HCT116 (cell line): Measurements from ENCODE around the gene ARL6IP6. TPM values are rescaled to one million over a fixed set of nuclear protein-coding genes. Genes with fewer than 3 reads are reported as not detected.
A peak's percentile ranks its signal among the peaks of the same experiment; 100 is the strongest.

Experiments used
- ATAC-seq: fragments of 200-7000 bp; cut with Tn5 transposase; 2 replicates; pipeline ENCODE4 v1.9.1; 2020; ENCODE audit warnings: mild to moderate bottlenecking, moderate library complexity
- BruUV-seq: library from RNA; stranded (reverse); fragments of 400-500 nt; replicated peaks from 2 replicates; lab custom pipeline; 2021; lab: Mats Ljungman, UMichigan
- CTCF ChIA-PET: fragments of 300-600 bp; sonication (Branson Sonifier 250); formaldehyde crosslinking; loops from one replicate; lab custom pipeline; 2021; ENCODE audit warnings: antibody characterized with exemption; lab: Charles Lee
- POLR2A ChIA-PET: fragments of 300-600, 350-600 bp; sonication (Branson Sonifier 250); formaldehyde crosslinking; loops from one replicate; lab custom pipeline; 2021; ENCODE audit warnings: antibody characterized with exemption; lab: Charles Lee
- RAD21 ChIA-PET, 2 experiments: fragments of 300-600 bp; sonication (Branson Sonifier 250); formaldehyde crosslinking; loops; one replicate each; lab custom pipeline; 2023; ENCODE audit warnings: low total read pairs in 2 of 2; ENCODE audit not compliant: uncharacterized antibody in 2 of 2, unreplicated experiment in 2 of 2, low non-redundant PET in 1 of 2; lab: Charles Lee
- DNase-seq: peaks from one replicate; pipeline ENCODE4 v3.0.0-alpha.2; 2010; ENCODE audit warnings: low read depth, low spot score
- H2AFZ ChIP-seq: fragments of 200-600 bp; shearing (Covaris generic), sonication (generic); 2 replicates; pipeline ENCODE4 v1.6.1; 2017; ENCODE audit warnings: low read depth, mixed run types, mixed read lengths, antibody characterized with exemption, low read length; ENCODE audit not compliant: poor library complexity, severe bottlenecking
- H3K27ac ChIP-seq: 2 replicates; pipeline ENCODE4 v1.5.1; 2012; ENCODE audit warnings: low read depth, low read length
- H3K27me3 ChIP-seq: fragments of 200-600 bp; sonication (generic); 2 replicates; pipeline ENCODE4 v1.6.1; 2016; ENCODE audit warnings: mixed run types, low read length, mixed read lengths; ENCODE audit not compliant: insufficient read depth
- H3K36me3 ChIP-seq, 2 experiments: fragments of 200-500 bp in 1 of 2; fragments of 200-600 bp in 1 of 2; sonication (Bioruptor generic) in 1 of 2; sonication (generic) in 1 of 2; 2 replicates each; pipeline versions ENCODE4 v1.5.1 to v1.6.1; 2014 to 2016; ENCODE audit warnings: low read length in 2 of 2, inconsistent platforms in 1 of 2, mixed read lengths in 1 of 2, mixed run types in 1 of 2; ENCODE audit not compliant: insufficient read depth in 2 of 2, control insufficient read depth in 1 of 2
- H3K4me1 ChIP-seq, 2 experiments: fragments of 200-600 bp in 1 of 2; sonication (generic) in 1 of 2; 2 replicates each; pipeline versions ENCODE4 v1.5.1 to v1.6.1; 2012 to 2017; ENCODE audit warnings: low read length in 2 of 2, inconsistent platforms in 1 of 2, mild to moderate bottlenecking in 1 of 2, mixed read lengths in 1 of 2, mixed run types in 1 of 2, moderate library complexity in 1 of 2; ENCODE audit not compliant: insufficient read depth in 2 of 2, control insufficient read depth in 1 of 2
- H3K4me2 ChIP-seq: fragments of 200-600 bp; sonication (generic); 2 replicates; pipeline ENCODE4 v1.6.1; 2017; ENCODE audit warnings: mixed run types, low read length, mixed read lengths
- H3K4me3 ChIP-seq, 2 experiments: fragments of 200-600 bp in 1 of 2; sonication (generic) in 1 of 2; replicated peaks in 1 of 2; 2 replicates each; pipeline ENCODE4 v1.5.1; 2011 to 2016; ENCODE audit warnings: low read length in 2 of 2, control low read depth in 1 of 2, low read depth in 1 of 2, mild to moderate bottlenecking in 1 of 2, mixed read lengths in 1 of 2, mixed run types in 1 of 2
- H3K79me2 ChIP-seq: fragments of 200-600 bp; sonication (generic); 2 replicates; pipeline ENCODE4 v1.6.1; 2017; ENCODE audit warnings: mild to moderate bottlenecking, mixed run types, low read length, moderate library complexity, mixed read lengths; ENCODE audit not compliant: insufficient read depth
- H3K9ac ChIP-seq: fragments of 200-600 bp; sonication (generic); 2 replicates; pipeline ENCODE4 v1.6.1; 2016; ENCODE audit warnings: low read length, mixed read lengths
- H3K9me2 ChIP-seq: fragments of 200-600 bp; sonication (generic), shearing (Covaris generic); 2 replicates; pipeline ENCODE4 v1.6.1; 2017; ENCODE audit warnings: mixed run types, mild to moderate bottlenecking, moderate library complexity; ENCODE audit not compliant: insufficient read depth
- H3K9me3 ChIP-seq, 2 experiments: fragments of 200-500 bp in 1 of 2; fragments of 200-600 bp in 1 of 2; sonication (Bioruptor generic) in 1 of 2; sonication (generic) in 1 of 2; 2 replicates each; pipeline ENCODE4 v1.6.1; 2014 to 2017; ENCODE audit warnings: low read length in 2 of 2, mixed read lengths in 2 of 2, inconsistent platforms in 1 of 2, low read depth in 1 of 2, mild to moderate bottlenecking in 1 of 2, mixed run types in 1 of 2, moderate library complexity in 1 of 2; ENCODE audit not compliant: control insufficient read depth in 1 of 2, insufficient read depth in 1 of 2
- H4K20me1 ChIP-seq: fragments of 200-600 bp; sonication (generic), shearing (Covaris generic); 2 replicates; pipeline ENCODE4 v1.6.1; 2017; ENCODE audit warnings: mixed run types, mild to moderate bottlenecking, moderate library complexity; ENCODE audit not compliant: insufficient read depth
- ATF3 ChIP-seq: IDR thresholded peaks from 2 replicates; pipeline ENCODE4 v1.6.1; 2012
- CEBPB ChIP-seq: IDR thresholded peaks from 2 replicates; pipeline ENCODE4 v1.6.1; 2012; ENCODE audit warnings: low read depth
- CTCF ChIP-seq, 3 experiments: fragments of 200-600 bp in 1 of 3; sonication (generic) in 1 of 3; IDR thresholded peaks in 2 of 3; conservative IDR thresholded peaks in 1 of 3; 2 replicates each; pipeline ENCODE4 v1.5.1; 2012 to 2017; ENCODE audit warnings: low read depth in 2 of 3, low read length in 2 of 3, antibody characterized with exemption in 1 of 3, borderline replicate concordance in 1 of 3, control low read depth in 1 of 3, mild to moderate bottlenecking in 1 of 3, mixed read lengths in 1 of 3, mixed run types in 1 of 3, moderate library complexity in 1 of 3; ENCODE audit not compliant: insufficient read depth in 1 of 3
- EGR1 ChIP-seq: IDR thresholded peaks from 2 replicates; pipeline ENCODE4 v1.6.1; 2012; ENCODE audit warnings: low read depth
- ELF1 ChIP-seq: IDR thresholded peaks from 2 replicates; pipeline ENCODE4 v1.6.1; 2012; ENCODE audit warnings: low read depth, borderline replicate concordance
- EZH2phosphoT487 ChIP-seq: fragments of 200-600 bp; IDR thresholded peaks from 2 replicates; pipeline ENCODE4 v1.6.1; 2018; ENCODE audit warnings: antibody characterized with exemption, borderline replicate concordance
- FOSL1 ChIP-seq: IDR thresholded peaks from 2 replicates; pipeline ENCODE4 v1.6.1; 2012; ENCODE audit warnings: low read depth
- MAX ChIP-seq: IDR thresholded peaks from 2 replicates; pipeline ENCODE4 v1.6.1; 2012
- POLR2A ChIP-seq: IDR thresholded peaks from 2 replicates; pipeline ENCODE4 v1.7.0; 2011; ENCODE audit warnings: borderline replicate concordance; ENCODE audit not compliant: insufficient read depth, insufficient read length; ENCODE audit errors: extremely low read depth
- POLR2AphosphoS5 ChIP-seq: IDR thresholded peaks from 2 replicates; pipeline ENCODE4 v1.6.1; 2011; ENCODE audit warnings: mild to moderate bottlenecking, low read depth, low read length, moderate library complexity
- REST ChIP-seq: IDR thresholded peaks from 2 replicates; pipeline ENCODE4 v1.6.1; 2012; ENCODE audit warnings: low read depth
- SIN3A ChIP-seq: IDR thresholded peaks from 2 replicates; pipeline ENCODE4 v1.6.1; 2012; ENCODE audit warnings: low read depth
- SP1 ChIP-seq: IDR thresholded peaks from 2 replicates; pipeline ENCODE4 v1.6.1; 2012; ENCODE audit warnings: low read depth
- TCF7L2 ChIP-seq: IDR thresholded peaks from 2 replicates; pipeline ENCODE4 v1.7.0; 2011; ENCODE audit warnings: borderline replicate concordance, inconsistent platforms; ENCODE audit not compliant: insufficient read depth, insufficient read length; ENCODE audit errors: extremely low read depth
- ZBTB33 ChIP-seq: IDR thresholded peaks from 2 replicates; pipeline ENCODE4 v1.6.1; 2011; ENCODE audit warnings: mild to moderate bottlenecking, low read length, moderate library complexity; ENCODE audit not compliant: insufficient replicate concordance; ENCODE audit errors: extremely low read depth
- ZFX ChIP-seq: fragments of 450-650 bp; IDR thresholded peaks from 2 replicates; pipeline ENCODE4 v1.6.1; 2017
- ZNF274 ChIP-seq: fragments of 200-500 bp; sonication (Bioruptor generic); IDR thresholded peaks from 2 replicates; pipeline ENCODE4 v1.6.1; 2014; ENCODE audit warnings: mild to moderate bottlenecking, low read depth, low read length, inconsistent platforms
- intact Hi-C: fragments of 100-400 bp; cut with micrococcal nuclease; formaldehyde crosslinking; loops from 2 replicates; pipeline ENCODE4 v1.10.0; 2022
- total RNA-seq: library from RNA; stranded (reverse); gene quantifications from one replicate; pipeline ENCODE4 v1.2.1, GENCODE V29; 2021; ENCODE audit not compliant: unreplicated experiment

ARL6IP6 gene
- total RNA-seq, 1 experiment from 2014 or later, result 37.8 TPM

- Histone ChIP-seq H3K4me2 (peak within 1 kb of the TSS; percentile 82), H3K9me3 (no peaks in the 10 kb centered on the region), H3K9ac (peak within 1 kb of the TSS; percentile 95), H3K4me1 (peaks cover 3 to 18% of the 10 kb centered on the region in 2 experiments; a peak in 3 of 4 replicates), H3K79me2 (peaks cover 84% of the 10 kb centered on the region), H3K4me3 (peak within 1 kb of the TSS; percentile 70 to 95), H3K36me3 (peaks cover 16 to 27% of the 10 kb centered on the region in 2 experiments), H3K27ac (peak within 1 kb of the TSS; percentile 89), H3K27me3 (no peaks in the 10 kb centered on the region), H2AFZ (no peak within 1 kb of the TSS), H3K9me2 (no peaks in the 10 kb centered on the region), H4K20me1 (peaks cover 29% of the 10 kb centered on the region)
- BruUV-seq, result no TSS peak
- ChIA-PET POLR2A (interaction anchor here (1.0 to 1.9 kb wide), 5 partner anchors 9 to 69 kb away, joined by 3 to 6 read pairs (median 4); no protein-coding TSS in a partner anchor), RAD21 (interaction anchor here in 1 of 2 experiments (0.6 kb wide), 1 partner anchor 437 kb away, joined by 3 read pairs; no protein-coding TSS in a partner anchor), CTCF (interaction anchor here (1.2 to 1.6 kb wide), 4 partner anchors 23 to 79 kb away, joined by 3 to 5 read pairs (median 4); no protein-coding TSS in a partner anchor)
- intact Hi-C loops, result loop anchor here (2.0 kb wide), 1 partner anchor 543 kb away; the partner anchor contains the start of gene STAM2
- ATAC-seq (peak; percentile 80), DNase-seq (peak; percentile 94)
- TF ChIP-seq EGR1 (peak; percentile 77), POLR2A (peak; percentile 62), EZH2phosphoT487 (no peak), SP1 (peak; percentile 99), ZBTB33 (no peak), CTCF (IDR thresholded peaks at IDR 0.05 in 2 of 3, conservative IDR thresholded peaks at IDR 0.05 in 1 of 3; ENCODE audit: borderline replicate concordance in 1 of 3, insufficient read depth in 1 of 3, low read depth in 2 of 3, low read length in 2 of 3) (no peak), FOSL1 (no peak), POLR2AphosphoS5 (peak; percentile 59), ZNF274 (no peak), ELF1 (no peak; the same call in 1 of the 2 replicates), SIN3A (peak; percentile 87), REST (no peak), ATF3 (no peak), TCF7L2 (no peak), CEBPB (no peak), ZFX (peak; percentile 93), MAX (peak; percentile 79; the same call in 1 of the 2 replicates)
Measured at GRCh38 chr2:152717228-152718075, 968 bp upstream of the ARL6IP6 start, which contains the start of gene PRPF40A. PRPF40A (minus strand) TSS chr2:152717461; CDS start chr2:152717439, 22 bp downstream.
